IPS-20b (cell line): ENCODE results near the gene TSPAN10.
A peak's percentile ranks its signal among the peaks of the same experiment; 100 is the strongest.

Experiments
- H3K27ac ChIP-seq: one replicate; pipeline ENCODE4 v1.5.1; 2013; ENCODE audit warnings: low read length
- H3K27me3 ChIP-seq: 2 replicates; pipeline ENCODE4 v1.6.1; 2013; ENCODE audit warnings: mild to moderate bottlenecking, low read length, inconsistent platforms; ENCODE audit not compliant: insufficient read depth
- H3K36me3 ChIP-seq: 2 replicates; pipeline ENCODE4 v1.6.1; 2013; ENCODE audit warnings: low read depth, mild to moderate bottlenecking, inconsistent platforms, low read length, moderate library complexity; ENCODE audit not compliant: insufficient read depth
- H3K4me1 ChIP-seq: 2 replicates; pipeline ENCODE4 v1.6.1; 2013; ENCODE audit warnings: mild to moderate bottlenecking, control low read depth, inconsistent platforms, low read length, moderate library complexity; ENCODE audit not compliant: insufficient read depth
- H3K4me3 ChIP-seq: 2 replicates; pipeline ENCODE4 v1.5.1; 2013; ENCODE audit warnings: mild to moderate bottlenecking, low read length, inconsistent platforms
- H3K9ac ChIP-seq: 2 replicates; pipeline ENCODE4 v1.6.1; 2013; ENCODE audit warnings: low read depth, mild to moderate bottlenecking, inconsistent platforms, low read length, moderate library complexity
- H3K9me3 ChIP-seq: 2 replicates; pipeline ENCODE4 v1.6.1; 2013; ENCODE audit warnings: mild to moderate bottlenecking, low read depth, low read length, inconsistent platforms; ENCODE audit not compliant: insufficient read depth

TSPAN10 gene

GRCh38 chr17:81636505-81637288 lies at the start of gene TSPAN10, which contains the start of gene NPLOC4:
Gene TSPAN10 (plus strand): TSS chr17:81637196. CDS start chr17:81642413, 5,217 bp downstream.
Gene NPLOC4 (minus strand): TSS chr17:81637112. CDS start chr17:81636930, 182 bp downstream.
- Histone ChIP-seq H3K4me3 (peak within 1 kb of the TSS; percentile 96), H3K9ac (peak within 1 kb of the TSS; percentile 97), H3K4me1 (no peaks in the 10 kb centered on the region), H3K27ac (peak within 1 kb of the TSS; percentile 88), H3K9me3 (no peaks in the 10 kb centered on the region), H3K36me3 (no peaks in the 10 kb centered on the region), H3K27me3 (no peaks in the 10 kb centered on the region)

GRCh38 chr17:81589612-81590011 lies 47.4 kb upstream of the TSPAN10 start:
- H3K36me3 ChIP-seq = peaks cover 85% of the 10 kb centered on the region
- H3K4me1 ChIP-seq = no peaks in the 10 kb centered on the region
- H3K27ac ChIP-seq = no peak overlapping the region
- H3K9me3 ChIP-seq = no peaks in the 10 kb centered on the region
- H3K4me3 ChIP-seq = no peak overlapping the region
- H3K9ac ChIP-seq = no peak overlapping the region
- no peaks in the 10 kb centered on the region for H3K27me3 ChIP-seq

GRCh38 chr17:81590121-81590520 lies 46.9 kb upstream of the TSPAN10 start:
- no peaks in the 10 kb centered on the region for H3K4me1 ChIP-seq
- H3K27ac ChIP-seq = no peak overlapping the region
- peaks cover 85% of the 10 kb centered on the region for H3K36me3 ChIP-seq
- no peaks in the 10 kb centered on the region for H3K9me3 ChIP-seq
- H3K27me3 ChIP-seq = no peaks in the 10 kb centered on the region
- no peak overlapping the region for H3K9ac ChIP-seq
- H3K4me3 ChIP-seq = no peak overlapping the region

- Histone ChIP-seq H3K27ac (no peak overlapping the region), H3K4me1 (no peaks in the 10 kb centered on the region), H3K4me3 (no peak overlapping the region), H3K9ac (no peak overlapping the region), H3K9me3 (no peaks in the 10 kb centered on the region), H3K36me3 (peaks cover 82% of the 10 kb centered on the region), H3K27me3 (no peaks in the 10 kb centered on the region)
Measured at GRCh38 chr17:81591971-81592370, 45.0 kb upstream of the TSPAN10 start.

GRCh38 chr17:81593105-81593871 lies 43.7 kb upstream of the TSPAN10 start:
- H3K27ac ChIP-seq = no peak overlapping the region
- H3K36me3 ChIP-seq = peaks cover 84% of the 10 kb centered on the region
- H3K9me3 ChIP-seq = no peaks in the 10 kb centered on the region
- H3K4me1 ChIP-seq = no peaks in the 10 kb centered on the region
- H3K9ac ChIP-seq = no peak overlapping the region
- H3K4me3 ChIP-seq = no peak overlapping the region
- H3K27me3 ChIP-seq = no peaks in the 10 kb centered on the region

GRCh38 chr17:81599719-81600486 lies 37.1 kb upstream of the TSPAN10 start:
- no peak overlapping the region for H3K4me3 ChIP-seq
- H3K27me3 ChIP-seq = no peaks in the 10 kb centered on the region
- H3K4me1 ChIP-seq = no peaks in the 10 kb centered on the region
- no peak overlapping the region for H3K9ac ChIP-seq
- peaks cover 78% of the 10 kb centered on the region for H3K36me3 ChIP-seq
- no peak overlapping the region for H3K27ac ChIP-seq
- H3K9me3 ChIP-seq = no peaks in the 10 kb centered on the region

GRCh38 chr17:81601525-81602120 lies 35.4 kb upstream of the TSPAN10 start:
- Histone ChIP-seq H3K36me3 (peaks cover 75% of the 10 kb centered on the region), H3K27ac (no peak overlapping the region), H3K9ac (no peak overlapping the region)

GRCh38 chr17:81603846-81604610 lies 33.0 kb upstream of the TSPAN10 start:
- Histone ChIP-seq H3K4me1 (no peaks in the 10 kb centered on the region), H3K27me3 (no peaks in the 10 kb centered on the region), H3K4me3 (no peak overlapping the region), H3K27ac (no peak overlapping the region), H3K9me3 (no peaks in the 10 kb centered on the region), H3K9ac (no peak overlapping the region), H3K36me3 (peaks cover 82% of the 10 kb centered on the region)

More at GRCh38 chr17:81601525-81602120, 35.4 kb upstream of the TSPAN10 start:
- Histone ChIP-seq H3K27me3 (no peaks in the 10 kb centered on the region), H3K4me1 (no peaks in the 10 kb centered on the region), H3K4me3 (no peak overlapping the region), H3K9me3 (no peaks in the 10 kb centered on the region)

- Histone ChIP-seq H3K9ac (no peak overlapping the region), H3K36me3 (peaks cover 82% of the 10 kb centered on the region), H3K9me3 (no peaks in the 10 kb centered on the region), H3K27ac (no peak overlapping the region), H3K4me1 (no peaks in the 10 kb centered on the region), H3K4me3 (no peak overlapping the region), H3K27me3 (no peaks in the 10 kb centered on the region)
Measured at GRCh38 chr17:81607431-81607830, 29.6 kb upstream of the TSPAN10 start.

GRCh38 chr17:81608082-81608481 lies 28.9 kb upstream of the TSPAN10 start:
- H3K4me1 ChIP-seq = no peaks in the 10 kb centered on the region
- no peak overlapping the region for H3K27ac ChIP-seq
- no peaks in the 10 kb centered on the region for H3K27me3 ChIP-seq
- H3K9me3 ChIP-seq = no peaks in the 10 kb centered on the region
- H3K9ac ChIP-seq = no peak overlapping the region
- no peak overlapping the region for H3K4me3 ChIP-seq
- H3K36me3 ChIP-seq = peaks cover 83% of the 10 kb centered on the region
